NCI-H2196 (cell line): Measurements from ENCODE around the gene BRF1.

Experiments used
- DNase-seq: peaks from one replicate; lab custom pipeline; 2025; ENCODE audit not compliant: unreplicated experiment; lab: John Stamatoyannopoulos, UW

The BRF1 gene

DNA sequence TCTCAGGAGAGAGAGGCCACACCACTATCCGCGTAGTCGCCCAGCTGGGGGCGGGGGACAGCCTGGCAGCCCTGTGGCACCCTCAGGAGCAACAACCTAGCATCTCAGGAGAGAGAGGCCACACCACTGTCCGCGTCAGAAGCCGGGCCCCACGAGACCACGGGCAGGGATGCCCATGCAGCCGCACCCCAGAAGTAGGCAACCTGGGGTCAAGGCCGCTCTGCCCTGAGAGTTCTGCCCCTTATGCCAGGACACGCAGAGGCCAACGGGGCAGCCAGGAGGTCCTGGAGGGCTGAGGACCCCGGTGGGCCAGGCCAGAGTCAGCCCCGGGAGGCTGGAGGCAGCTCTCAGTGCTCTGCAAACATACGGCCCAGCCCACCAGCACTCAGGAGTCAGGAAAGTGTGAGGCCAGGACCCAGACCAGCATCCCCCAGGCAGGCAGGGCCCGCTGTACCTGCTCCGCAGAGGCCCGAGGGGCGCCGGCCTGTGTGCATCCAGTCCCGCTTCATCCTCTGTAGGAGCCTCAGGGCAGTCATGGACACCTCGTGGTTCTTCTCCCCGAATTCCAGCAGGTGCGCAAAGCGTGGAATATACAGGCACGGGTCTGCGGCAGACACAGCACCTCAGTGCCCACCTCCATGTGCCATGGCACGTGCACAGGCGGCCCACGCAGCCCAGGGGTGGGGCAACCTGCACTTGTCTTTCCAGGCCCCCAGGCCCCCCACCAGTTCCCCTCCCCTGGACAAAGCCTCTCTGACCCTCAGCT is 59.8 kb downstream of the BRF1 start:
- no peak for DNase-seq

GRCh38 chr14:105229099-105229655 is 71.6 kb downstream of the BRF1 start:
- no peak for DNase-seq

DNA sequence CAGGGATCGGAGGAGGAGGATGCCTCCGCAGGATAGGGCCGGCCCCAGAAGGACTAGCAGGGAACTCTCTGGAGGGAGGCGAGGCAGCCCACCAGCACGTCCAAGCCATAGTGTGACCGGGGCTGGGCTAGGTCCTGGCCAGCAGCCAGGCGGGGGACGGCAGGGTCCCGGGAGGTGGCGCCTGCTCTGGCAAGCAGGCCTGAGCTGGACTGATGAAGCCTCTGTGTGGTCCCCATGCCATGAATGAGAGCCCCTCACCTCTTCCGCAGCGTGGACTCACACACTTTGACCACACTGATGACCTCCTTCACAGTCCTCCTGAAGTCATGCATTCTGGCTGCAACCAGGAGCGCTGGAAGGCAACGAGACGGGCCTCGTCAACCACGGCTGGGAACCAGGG is 72.2 kb downstream of the BRF1 start:
- DNase-seq = no peak

DNA sequence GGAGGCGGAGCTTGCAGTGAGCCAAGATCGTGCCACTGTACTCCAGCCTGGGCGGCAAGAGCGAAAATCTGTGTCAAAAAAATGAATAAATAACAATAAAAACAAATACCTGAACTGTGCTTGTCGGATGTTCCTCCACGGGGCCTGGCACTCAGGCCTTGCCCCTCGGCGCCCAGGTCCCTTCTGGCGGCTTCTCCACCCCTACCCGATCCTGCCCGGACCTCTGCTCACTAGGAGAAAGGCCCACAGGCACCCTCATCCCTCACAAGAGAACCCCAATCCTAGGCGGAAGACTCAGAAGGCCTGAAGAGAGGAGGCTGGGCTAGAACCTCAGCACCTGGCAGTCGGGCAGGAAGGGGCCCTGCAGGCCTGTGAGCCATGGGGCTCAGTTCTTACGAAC is 73.5 kb downstream of the BRF1 start:
- DNase-seq = no peak

DNA sequence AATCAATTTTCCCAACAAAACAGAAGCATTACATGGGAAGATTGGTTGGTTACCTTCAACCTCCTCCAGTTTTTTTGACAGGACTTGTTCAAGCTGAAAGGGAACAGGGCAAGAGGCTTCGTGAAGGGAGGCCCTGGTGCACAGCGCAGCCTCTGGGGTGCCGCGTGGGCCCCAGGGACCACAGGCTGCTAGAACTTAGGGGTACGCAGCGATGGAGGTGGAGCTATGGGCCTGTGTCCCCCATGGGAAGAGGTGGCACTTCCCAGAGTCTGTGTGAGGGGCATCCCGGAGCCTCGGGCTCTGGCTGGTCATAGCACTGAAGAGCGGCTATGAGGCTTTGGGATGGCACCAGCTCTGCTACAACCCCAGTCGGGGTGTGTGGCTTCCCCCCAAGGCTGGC is 74.6 kb downstream of the BRF1 start:
- no peak for DNase-seq

GRCh38 chr14:105224845-105225570 is 75.8 kb downstream of the BRF1 start:
- no peak for DNase-seq

DNA sequence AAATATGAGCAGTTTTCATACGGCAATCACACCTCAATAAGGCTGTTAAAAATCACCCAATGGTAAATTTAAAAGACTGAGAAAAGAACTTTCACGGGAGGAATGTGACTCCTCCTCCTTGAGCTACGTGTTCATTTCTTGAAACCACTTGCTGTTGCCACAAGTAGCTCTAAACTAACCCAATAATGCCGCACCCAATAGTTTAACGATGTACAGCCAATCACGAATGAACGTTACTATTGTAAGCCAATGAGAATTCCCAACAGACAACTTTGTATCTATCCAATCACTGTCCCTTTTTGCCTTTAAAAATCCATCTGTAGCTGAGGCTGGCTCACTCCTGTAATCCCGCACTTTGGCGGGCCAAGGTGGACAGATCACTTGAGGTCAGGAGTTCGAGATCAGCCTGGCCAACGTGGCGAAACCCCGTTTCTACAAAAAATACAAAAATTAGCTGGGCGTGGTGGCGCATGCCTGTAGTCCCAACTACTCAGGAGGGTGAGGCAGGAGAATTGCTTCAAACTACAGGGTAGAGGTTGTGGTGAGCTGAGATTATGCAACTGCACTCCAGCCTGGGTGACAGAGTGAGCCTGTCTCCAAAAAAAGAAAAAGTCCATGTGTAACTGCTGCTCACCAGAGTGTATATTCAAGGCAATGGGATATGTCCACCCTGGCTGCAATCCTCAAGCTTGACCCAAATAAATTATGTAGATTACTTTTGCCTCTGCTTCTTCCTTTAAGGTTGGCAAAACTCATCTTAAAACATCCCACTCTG is 76.8 kb downstream of the BRF1 start:
- DNase-seq = no peak

DNA sequence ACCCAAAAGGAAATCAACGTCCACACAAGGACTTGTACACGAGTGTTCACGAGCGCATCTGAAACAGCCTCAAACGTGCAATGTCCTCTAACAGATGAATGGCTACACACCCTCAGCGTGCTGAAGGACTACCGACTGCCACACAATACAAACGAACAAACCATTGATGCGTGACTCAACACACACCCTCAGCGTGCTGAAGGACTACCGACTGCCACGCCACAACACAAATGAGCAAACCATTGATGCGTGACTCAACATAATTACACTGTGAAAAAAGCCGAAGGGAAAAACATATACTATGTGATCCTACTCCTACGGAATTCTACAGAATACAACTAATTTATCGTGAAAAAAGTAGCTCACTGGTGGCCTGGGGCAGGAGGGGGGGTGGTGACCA is 77.5 kb downstream of the BRF1 start:
- no peak for DNase-seq

GRCh38 chr14:105221598-105222178 is 79.1 kb downstream of the BRF1 start:
- DNase-seq = no peak

GRCh38 chr14:105220699-105221597 is 79.9 kb downstream of the BRF1 start:
- no peak for DNase-seq

GRCh38 chr14:105219753-105220152 is 81.0 kb downstream of the BRF1 start:
- no peak for DNase-seq

- no peak for DNase-seq
These were observed 81.7 kb downstream of the BRF1 start for GRCh38 chr14:105219043-105219612.

DNA sequence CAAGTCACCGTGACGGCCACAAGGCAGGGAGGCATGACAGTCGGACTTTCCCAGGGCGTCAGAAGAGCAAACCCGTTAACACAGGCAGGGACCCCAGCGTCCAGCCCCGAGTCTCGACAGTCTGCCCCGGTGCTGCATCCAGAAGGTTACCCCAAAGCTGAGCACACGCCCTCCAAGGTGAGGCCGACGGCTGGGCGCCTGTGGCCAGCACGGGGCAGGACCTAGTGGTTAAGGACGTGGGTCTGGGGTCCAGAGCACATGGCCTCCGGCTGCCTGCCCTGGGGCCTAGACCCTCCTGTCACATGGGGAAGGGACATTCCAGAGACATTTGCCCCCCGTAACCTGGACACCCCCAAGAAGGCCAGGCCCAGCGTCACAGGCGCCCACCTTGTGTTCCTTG is 82.2 kb downstream of the BRF1 start:
- DNase-seq = no peak

GRCh38 chr14:105217774-105218173 is 83.0 kb downstream of the BRF1 start:
- DNase-seq = no peak

DNA sequence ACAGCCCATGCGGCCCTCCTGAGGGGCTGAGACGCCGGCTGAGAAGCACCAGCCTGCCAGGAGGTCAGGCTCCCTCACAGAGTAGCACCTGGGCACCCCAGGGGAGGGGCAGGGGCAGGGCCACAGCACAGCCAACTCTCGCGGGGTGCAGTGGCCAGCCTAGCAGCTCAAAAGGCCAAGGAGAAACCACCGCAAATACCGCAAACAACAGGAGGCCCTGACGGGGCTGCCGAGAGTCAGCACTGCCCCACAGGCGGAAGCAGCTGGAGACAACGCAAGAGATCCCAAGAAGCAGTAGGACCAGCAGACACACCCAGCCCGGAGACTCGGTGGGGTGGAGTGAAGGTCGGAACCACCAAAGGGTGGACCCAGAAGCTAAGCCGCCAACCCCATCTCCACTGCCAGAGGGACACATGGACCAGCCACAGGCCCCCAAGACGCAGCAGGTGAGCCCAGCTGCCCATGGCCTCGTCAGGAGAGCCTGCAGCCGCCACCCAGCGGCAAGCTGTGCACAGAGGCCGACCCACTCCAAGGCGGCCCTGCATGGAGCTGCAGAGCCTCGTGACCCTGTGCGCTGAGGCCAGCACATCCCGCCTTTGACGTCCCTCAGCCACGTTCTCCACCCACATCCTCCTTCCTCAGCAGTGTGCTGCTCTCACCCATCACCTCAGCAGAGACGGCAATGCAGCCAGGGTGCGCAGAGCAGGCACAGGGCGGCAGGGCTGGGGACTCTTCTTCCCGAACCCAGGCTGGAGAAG is 84.1 kb downstream of the BRF1 start:
- DNase-seq = no peak

DNA sequence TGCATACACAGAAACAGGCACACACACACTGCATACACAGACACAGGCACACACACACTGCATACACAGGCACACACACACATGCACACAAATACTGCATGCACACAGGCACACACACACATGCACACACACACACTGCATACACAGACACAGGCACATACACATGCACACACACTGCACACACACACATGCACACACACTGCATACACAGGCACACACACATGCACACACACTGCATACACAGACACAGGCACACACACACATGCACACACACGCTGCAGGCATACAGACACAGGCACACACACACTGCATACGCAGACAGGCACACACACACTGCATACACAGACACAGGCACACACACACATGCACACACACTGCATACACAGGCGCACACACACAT is 85.2 kb downstream of the BRF1 start:
- DNase-seq = no peak

DNA sequence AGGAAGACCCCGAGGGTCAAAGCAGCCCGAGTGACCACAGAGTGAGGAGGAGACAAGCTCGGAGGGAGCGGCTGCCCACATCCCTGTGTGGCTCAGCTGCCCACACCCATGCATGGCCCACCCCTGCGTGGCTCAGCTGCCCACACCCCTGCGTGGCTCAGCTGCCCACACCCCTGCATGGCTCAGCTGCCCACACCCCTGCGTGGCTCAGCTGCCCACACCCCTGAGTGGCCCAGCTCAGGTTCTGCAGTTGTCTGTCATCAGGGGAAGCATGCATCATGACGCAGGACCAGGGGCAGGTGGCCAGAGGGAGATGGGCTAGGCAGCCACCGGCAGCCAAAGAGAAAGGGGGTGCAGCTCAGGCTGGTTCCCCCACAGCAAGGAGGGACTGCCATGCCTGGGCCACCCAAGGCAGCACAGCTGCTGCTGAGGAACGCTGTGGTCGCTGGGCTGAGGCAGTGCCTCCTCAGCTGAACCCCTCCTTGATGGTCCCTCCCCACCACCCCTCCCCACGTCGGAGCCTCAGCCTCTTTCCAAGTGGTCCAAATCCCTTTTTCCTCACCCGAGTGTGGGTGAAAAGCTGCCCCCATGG is 86.4 kb downstream of the BRF1 start:
- no peak for DNase-seq

- no peak for DNase-seq
These were observed 87.4 kb downstream of the BRF1 start for GRCh38 chr14:105213361-105213760.
